RWPE1 (cell line): ENCODE results near the gene OTOG.

ENCODE experiments used
- CTCF ChIA-PET: fragments of 350-600 bp; sonication (Branson Sonifier 250); formaldehyde crosslinking; extraction: SDS; loops from one replicate; lab custom pipeline; 2021; lab: Yijun Ruan, JAX
- POLR2A ChIA-PET: fragments of 400-600 bp; formaldehyde crosslinking; extraction: SDS; loops from one replicate; lab custom pipeline; 2020; ENCODE audit warnings: antibody characterized with exemption; ENCODE audit not compliant: low non-redundant PET; lab: Yijun Ruan, JAX
- DNase-seq: peaks from one replicate; pipeline ENCODE4 v3.0.0; 2012; ENCODE audit warnings: low spot score
- H3K27ac ChIP-seq: fragments of 450-650 bp; 2 replicates; pipeline ENCODE4 v1.5.1; 2017
- TF ChIP-seq, protein P1 (sequence below): fragments of 450-650 bp; conservative IDR thresholded peaks from 2 replicates; pipeline ENCODE4 v1.5.1; 2017; ENCODE audit warnings: low read depth, mild to moderate bottlenecking

The OTOG gene

DNA sequence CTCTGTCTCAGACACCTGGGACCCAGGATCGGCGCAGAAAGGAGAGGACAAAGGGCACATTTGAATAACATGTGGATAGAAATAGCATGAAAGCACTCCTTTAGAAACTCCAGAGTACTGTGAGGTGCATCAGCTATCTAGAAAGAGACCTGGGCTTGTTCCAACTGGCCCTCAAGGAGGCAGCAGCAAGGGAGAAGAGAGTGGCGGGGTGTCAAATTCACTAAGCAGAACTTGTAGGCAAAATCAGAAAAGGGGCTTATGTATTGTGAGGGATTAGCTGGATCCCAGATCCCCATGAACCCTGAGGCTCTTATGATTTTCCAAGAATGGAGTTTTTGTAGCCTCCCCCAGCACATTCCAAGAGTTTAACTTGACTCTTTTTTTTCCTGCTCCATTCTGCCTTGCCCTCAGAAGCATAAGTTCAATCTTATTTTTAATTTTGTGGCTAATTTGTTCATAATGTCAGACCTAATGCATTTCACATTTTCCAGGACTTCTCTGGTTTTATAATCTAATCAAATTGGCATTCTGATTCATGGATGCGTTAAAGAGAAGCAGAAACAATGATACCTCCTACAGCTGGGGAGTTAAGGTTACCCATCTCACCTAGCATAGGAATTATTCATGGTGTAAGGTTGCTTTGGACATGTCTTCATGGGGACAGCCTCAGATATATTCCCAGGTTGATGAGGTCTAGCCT lies 36.4 kb upstream of the OTOG start:
- TF ChIP-seq, protein P1, sequence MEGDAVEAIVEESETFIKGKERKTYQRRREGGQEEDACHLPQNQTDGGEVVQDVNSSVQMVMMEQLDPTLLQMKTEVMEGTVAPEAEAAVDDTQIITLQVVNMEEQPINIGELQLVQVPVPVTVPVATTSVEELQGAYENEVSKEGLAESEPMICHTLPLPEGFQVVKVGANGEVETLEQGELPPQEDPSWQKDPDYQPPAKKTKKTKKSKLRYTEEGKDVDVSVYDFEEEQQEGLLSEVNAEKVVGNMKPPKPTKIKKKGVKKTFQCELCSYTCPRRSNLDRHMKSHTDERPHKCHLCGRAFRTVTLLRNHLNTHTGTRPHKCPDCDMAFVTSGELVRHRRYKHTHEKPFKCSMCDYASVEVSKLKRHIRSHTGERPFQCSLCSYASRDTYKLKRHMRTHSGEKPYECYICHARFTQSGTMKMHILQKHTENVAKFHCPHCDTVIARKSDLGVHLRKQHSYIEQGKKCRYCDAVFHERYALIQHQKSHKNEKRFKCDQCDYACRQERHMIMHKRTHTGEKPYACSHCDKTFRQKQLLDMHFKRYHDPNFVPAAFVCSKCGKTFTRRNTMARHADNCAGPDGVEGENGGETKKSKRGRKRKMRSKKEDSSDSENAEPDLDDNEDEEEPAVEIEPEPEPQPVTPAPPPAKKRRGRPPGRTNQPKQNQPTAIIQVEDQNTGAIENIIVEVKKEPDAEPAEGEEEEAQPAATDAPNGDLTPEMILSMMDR, result no peak
- ChIA-PET POLR2A (no interaction called here), CTCF (interaction anchor here (0.6 to 1.0 kb wide), 2 partner anchors 156 to 210 kb away, joined by 3 read pairs; no protein-coding TSS in a partner anchor)
- no peak for DNase-seq
- no peak overlapping the region for H3K27ac ChIP-seq

DNA sequence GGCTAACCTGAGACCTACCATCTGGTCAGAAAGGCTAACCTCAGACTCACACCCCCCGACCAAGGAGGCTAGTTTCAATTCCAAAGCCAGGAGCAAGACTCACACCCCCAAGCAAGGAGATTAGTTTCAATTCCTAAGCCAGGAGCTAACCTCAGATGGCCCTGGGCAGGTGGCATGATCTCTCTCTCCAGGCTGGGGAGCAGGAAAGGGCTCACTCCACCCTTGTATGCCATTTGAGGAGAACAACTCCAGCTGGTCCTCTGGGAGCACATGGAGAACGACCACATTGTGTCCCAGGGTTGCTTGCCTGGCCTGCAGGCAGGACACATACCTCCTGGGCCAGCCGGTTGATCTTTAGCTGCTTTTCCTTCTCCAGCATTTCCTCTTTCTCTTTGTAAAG lies 35.5 kb upstream of the OTOG start:
- ChIA-PET POLR2A (no interaction called here), CTCF (interaction anchor here (3.4 kb wide), 1 partner anchor 127 kb away, joined by 13 read pairs; no protein-coding TSS in a partner anchor)
- TF ChIP-seq, protein P1, result no peak
- no peak for DNase-seq
- H3K27ac ChIP-seq, result no peak overlapping the region

DNA sequence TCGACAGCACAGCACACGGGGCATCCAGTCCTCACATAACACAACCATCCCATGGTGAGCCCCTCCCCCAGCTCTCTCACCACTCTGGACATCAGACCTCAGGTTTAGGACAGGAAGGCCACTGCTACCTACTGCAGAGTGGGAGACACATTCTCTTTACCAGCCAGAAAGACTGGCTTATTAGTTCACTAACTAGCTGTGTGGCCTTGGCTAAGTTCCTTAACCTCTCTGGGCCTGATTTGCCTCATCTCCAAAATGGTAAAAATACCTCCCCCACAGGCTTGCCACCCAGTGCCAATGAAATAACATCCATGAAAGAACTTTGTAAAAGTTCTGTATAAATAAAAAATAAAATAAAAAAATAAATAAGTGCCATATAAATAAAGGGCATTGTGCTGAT lies 35.0 kb upstream of the OTOG start:
- CTCF ChIA-PET, result interaction anchor here (1.1 to 3.4 kb wide), 2 partner anchors 8 to 128 kb away, joined by 3 to 13 read pairs; no protein-coding TSS in a partner anchor

DNA sequence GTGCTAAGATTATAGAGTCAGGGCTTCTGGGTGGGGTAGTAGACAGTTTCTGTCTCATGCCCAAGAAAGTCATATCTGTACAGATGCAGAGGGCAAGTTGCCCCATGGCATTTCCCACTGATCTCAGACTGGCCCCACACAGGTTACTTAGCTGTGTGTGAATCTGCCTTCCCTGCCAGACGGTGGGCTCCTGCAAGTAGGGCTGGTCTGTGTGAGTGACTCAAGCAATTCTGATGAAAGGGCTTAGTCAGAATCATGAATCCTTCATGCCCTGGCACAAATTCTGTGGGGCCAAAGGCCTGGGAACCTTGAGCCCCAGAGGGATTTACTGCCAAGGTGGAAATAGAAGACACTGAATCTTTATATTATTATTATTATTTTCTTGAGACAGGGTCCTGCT lies 33.2 kb upstream of the OTOG start:
- CTCF ChIA-PET, result interaction anchor here (0.6 to 3.4 kb wide), 2 partner anchors 129 to 228 kb away, joined by 3 to 13 read pairs; no protein-coding TSS in a partner anchor
- POLR2A ChIA-PET, result no interaction called here
- H3K27ac ChIP-seq, result no peak overlapping the region
- no peak for DNase-seq
- TF ChIP-seq, protein P1, result no peak

More for the DNA sequence above, 35.0 kb upstream of the OTOG start:
- no peak for DNase-seq
- POLR2A ChIA-PET, result no interaction called here
- H3K27ac ChIP-seq, result no peak overlapping the region
- TF ChIP-seq, protein P1, result no peak

DNA sequence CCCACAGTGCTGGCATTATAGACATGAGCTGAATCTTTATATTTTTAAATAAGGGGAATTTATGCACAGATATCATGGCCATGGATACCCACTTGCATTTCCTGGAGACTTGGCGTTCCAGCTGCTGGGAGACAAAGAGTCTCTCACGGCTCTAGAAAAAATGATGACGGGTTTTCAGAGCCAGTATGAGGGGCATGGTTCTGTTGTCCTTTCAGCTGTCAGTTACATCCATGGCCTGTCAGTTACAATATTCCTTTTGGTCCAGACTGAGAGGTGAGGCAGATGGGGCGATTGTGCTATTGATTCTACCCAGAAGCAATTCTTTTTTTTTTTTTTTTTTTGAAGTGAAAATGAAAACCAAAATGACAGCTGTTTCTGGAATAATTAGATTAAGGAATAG lies 32.6 kb upstream of the OTOG start:
- ChIA-PET POLR2A (no interaction called here), CTCF (interaction anchor here (3.4 kb wide), 1 partner anchor 130 kb away, joined by 13 read pairs; no protein-coding TSS in a partner anchor)
- DNase-seq, result no peak
- TF ChIP-seq, protein P1, result no peak
- no peak overlapping the region for H3K27ac ChIP-seq

DNA sequence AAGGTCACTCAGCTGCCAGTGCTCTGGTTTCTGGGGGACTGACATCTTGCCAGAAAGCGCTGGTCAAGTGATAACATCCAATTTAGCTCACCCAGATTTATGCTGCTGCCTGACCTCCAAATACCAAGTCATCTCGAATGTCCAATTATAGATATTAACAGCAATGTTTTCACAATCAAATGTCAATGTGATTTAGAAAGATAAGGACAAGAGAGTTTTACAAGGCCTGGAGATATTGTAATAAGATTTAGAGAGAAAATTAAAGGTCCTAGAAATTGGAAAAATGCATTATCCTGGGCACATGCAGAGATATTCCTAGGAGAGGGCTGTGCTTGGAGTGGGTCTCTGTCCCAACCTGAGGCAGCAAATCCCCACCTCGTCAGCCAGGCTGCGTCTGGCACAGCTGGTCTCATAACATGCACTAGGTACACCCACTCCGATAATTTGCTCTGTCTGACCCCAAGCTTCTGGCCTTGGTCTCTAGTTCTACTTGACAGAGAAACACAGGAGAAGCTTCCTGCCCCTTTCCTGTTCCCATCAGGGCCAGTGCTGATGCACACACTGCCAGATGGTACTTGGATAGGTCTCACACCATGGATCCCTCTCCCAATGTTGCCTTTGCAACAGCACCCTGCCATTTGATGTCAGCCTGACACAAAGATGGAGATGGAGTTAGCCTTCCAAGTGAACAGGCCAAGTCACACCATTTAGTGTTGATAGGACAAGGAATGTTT lies 31.4 kb upstream of the OTOG start:
- TF ChIP-seq, protein P1, result no peak
- H3K27ac ChIP-seq, result no peak overlapping the region
- ChIA-PET CTCF (interaction anchor here (0.5 to 0.6 kb wide), 2 partner anchors 171 to 908 kb away, joined by 3 read pairs; no protein-coding TSS in a partner anchor), POLR2A (no interaction called here)
- DNase-seq, result no peak
